GM23248 (cell line): ENCODE measurements around the gene TXLNB.

Experiments used
- EZH2 ChIP-seq: fragments of 200-600 bp; sonication (generic); IDR thresholded peaks from 2 replicates; pipeline ENCODE4 v1.6.1; 2018; ENCODE audit warnings: antibody characterized with exemption, mild to moderate bottlenecking; ENCODE audit not compliant: insufficient read depth, poor library complexity, severe bottlenecking
- EZH2phosphoT487 ChIP-seq: fragments of 200-600 bp; sonication (generic); IDR thresholded peaks from 2 replicates; pipeline ENCODE4 v1.6.1; 2018; ENCODE audit warnings: antibody characterized with exemption, moderate library complexity, mild to moderate bottlenecking, low read depth; ENCODE audit not compliant: insufficient read depth

DNA sequence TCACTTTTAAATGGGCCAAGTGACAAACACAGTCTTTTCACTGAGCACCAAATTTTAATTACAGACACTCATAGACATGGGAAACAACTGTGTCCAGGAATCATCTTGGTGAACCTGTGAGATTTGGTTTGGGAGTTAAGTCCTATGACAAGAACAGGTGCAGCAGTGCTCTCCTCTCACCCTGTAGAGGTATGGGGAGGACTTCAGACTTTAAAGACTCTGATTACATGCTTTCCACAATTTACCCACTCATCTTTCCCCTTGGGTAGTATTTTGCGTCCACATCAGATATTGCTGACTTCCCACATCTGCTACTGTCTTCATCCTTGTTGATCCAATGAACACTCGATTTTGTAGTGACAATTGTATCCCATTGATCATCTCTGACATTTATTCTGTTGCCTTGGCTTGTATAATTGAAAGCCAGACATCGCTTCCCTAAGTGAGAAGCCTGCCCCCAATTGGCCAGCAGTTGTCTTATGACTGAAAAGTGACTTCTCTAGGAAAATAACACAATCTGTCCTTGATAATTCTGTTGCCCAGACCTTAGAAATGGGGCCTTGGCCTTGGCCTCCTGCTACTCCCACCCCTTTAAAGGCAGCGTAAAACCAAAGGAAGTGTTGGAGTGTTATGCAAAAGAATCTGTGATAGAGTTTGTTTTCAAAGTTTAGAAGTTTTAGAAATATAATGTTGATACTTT lies 40.0 kb downstream of the TXLNB start:
- TF ChIP-seq EZH2phosphoT487, result no peak
- no peak for TF ChIP-seq EZH2
